GM20000 (cell line): ENCODE results near the gene ABHD16A.

Source experiments
- DNase-seq: peaks from one replicate; pipeline ENCODE4 v3.0.0; 2012; ENCODE audit warnings: low spot score
- CTCF ChIP-seq: IDR thresholded peaks from 2 replicates; pipeline ENCODE4 v1.5.1; 2012; ENCODE audit warnings: mild to moderate bottlenecking, control low read depth; ENCODE audit errors: extremely low read depth, missing control alignments

ABHD16A gene

GRCh38 chr6:31702819-31703716, at the start of gene ABHD16A:
Gene ABHD16A (minus strand): TSS chr6:31703324. CDS start chr6:31703281, 43 bp downstream.
- peak; percentile 97 for DNase-seq
- TF ChIP-seq CTCF, result no peak

GRCh38 chr6:31752739-31753319, 49.7 kb upstream of the ABHD16A start:
- no peak for TF ChIP-seq CTCF
- no peak for DNase-seq

GRCh38 chr6:31750411-31751022, 47.4 kb upstream of the ABHD16A start:
- DNase-seq, result no peak
- no peak for TF ChIP-seq CTCF

- TF ChIP-seq CTCF, result no peak
- no peak for DNase-seq
Observed at GRCh38 chr6:31749301-31750036, 46.3 kb upstream of the ABHD16A start.

- TF ChIP-seq CTCF, result no peak
- DNase-seq, result no peak
Observed at GRCh38 chr6:31744422-31744821, 41.3 kb upstream of the ABHD16A start.

GRCh38 chr6:31742894-31743293, 39.8 kb upstream of the ABHD16A start:
- no peak for TF ChIP-seq CTCF
- no peak for DNase-seq
